Measurements from ENCODE around the gene CDK14. TPM values are rescaled to one million over a fixed set of nuclear protein-coding genes. Genes with fewer than 3 reads are reported as not detected.

The CDK14 gene
- total and polyA plus RNA-seq, 2 of the 8 experiments (the other 6 are each of a cell fraction or from before 2014, with no cell fraction given) = 5.5 to 47.3 TPM

- Histone ChIP-seq H4K20me1 (replicated peaks in 1 of 2; ENCODE audit: control insufficient read depth in 1 of 2, insufficient read depth in 2 of 2, low read length in 2 of 2) (no peaks in the 10 kb centered on the region), H3K23me2 (ENCODE audit: low read depth, low read length) (no peaks in the 10 kb centered on the region; the same call in 1 of the 2 replicates), H3K23ac (ENCODE audit: insufficient read length) (no peak overlapping the region), H2BK12ac (ENCODE audit: low read depth, low read length) (no peak overlapping the region), H2AK5ac (ENCODE audit: low read depth, low read length) (no peak overlapping the region), H2BK5ac (ENCODE audit: low read depth, low read length) (no peak overlapping the region), H3K4me2 (ENCODE audit: insufficient read depth in 1 of 2, low read depth in 2 of 2, low read length in 2 of 2) (no peak overlapping the region), H2BK120ac (replicated peaks; ENCODE audit: low read depth, low read length) (no peak overlapping the region), H3K36me3 (ENCODE audit: control insufficient read depth in 2 of 4, insufficient read depth in 4 of 4, low read length in 3 of 4) (peaks cover 0 to 2% (median 0%) of the 10 kb centered on the region in 4 experiments; a peak in 1 of 8 replicates), H2BK15ac (ENCODE audit: low read length) (no peak overlapping the region), H4K5ac (ENCODE audit: insufficient read length, low read depth, low read length) (no peak overlapping the region), H3K79me1 (ENCODE audit: low read depth, low read length) (no peaks in the 10 kb centered on the region; the same call in 1 of the 2 replicates), H3K79me2 (ENCODE audit: control insufficient read depth in 1 of 2, insufficient read depth in 2 of 2, low read length in 2 of 2) (no peaks in the 10 kb centered on the region), H3K18ac (ENCODE audit: extremely low read depth, low read length) (no peak overlapping the region), H3K27me3 (replicated peaks in 1 of 4; ENCODE audit: control insufficient read depth in 3 of 4, extremely low read depth in 1 of 4, insufficient read depth in 3 of 4, low read length in 3 of 4) (no peaks in the 10 kb centered on the region), H3K4ac (replicated peaks; ENCODE audit: insufficient read length, low read depth, low read length) (no peak overlapping the region), H2BK20ac (ENCODE audit: low read length) (no peak overlapping the region), H3K4me3 (ENCODE audit: extremely low read depth in 1 of 4, insufficient read depth in 2 of 4, low read depth in 3 of 4, low read length in 4 of 4) (no peak overlapping the region), H4K8ac (ENCODE audit: extremely low read depth, insufficient read depth, low read length) (no peak overlapping the region), H4K91ac (replicated peaks; ENCODE audit: insufficient read length, low read length) (no peak overlapping the region), H3K4me1 (replicated peaks in 1 of 4; ENCODE audit: control insufficient read depth in 3 of 4, insufficient read depth in 4 of 4, low read length in 3 of 4) (no peaks in the 10 kb centered on the region), H3K9me3 (ENCODE audit: insufficient read depth in 2 of 2, low read depth in 1 of 2, low read length in 1 of 2) (no peaks in the 10 kb centered on the region), H3K9ac (replicated peaks in 1 of 4; ENCODE audit: extremely low read depth in 1 of 4, low read depth in 3 of 4, low read length in 3 of 4) (no peak overlapping the region), H3K27ac (ENCODE audit: low read depth, low read length) (no peak overlapping the region), H3K56ac (replicated peaks; ENCODE audit: insufficient read length, low read depth, low read length) (no peak overlapping the region), H2AFZ (ENCODE audit: low read length) (no peak overlapping the region), H3K14ac (ENCODE audit: insufficient read length) (no peak overlapping the region)
- ChIA-PET CTCF (ENCODE audit: partially characterized antibody) (interaction anchor here (0.6 to 0.9 kb wide), 2 partner anchors 122 to 157 kb away, joined by 3 read pairs; no protein-coding TSS in a partner anchor), POLR2A (ENCODE audit: partially characterized antibody) (no interaction called here)
- TF ChIP-seq SUZ12 (IDR thresholded peaks at IDR 0.05; ENCODE audit: low read length) = no peak
- no peak for TF ChIP-seq BACH1 (IDR thresholded peaks at IDR 0.05; ENCODE audit: low read length)
- DNase-seq (ENCODE audit: low read depth in 1 of 2, low spot score in 2 of 2) (no peak), FAIRE-seq (no peak)
- WGBS, 2 experiments (ENCODE audit: extremely low coverage in 1 of 2, insufficient coverage in 1 of 2, insufficient read length in 1 of 2, insufficient replicate concordance in 2 of 2, low coverage in 1 of 2, low lambda C conversion rate in 2 of 2, missing lambda C conversion rate in 1 of 2) = 93% methylated on average over 4 of the region's 4 CpGs; no CpG with 5 or more reads in 1 of the 2 experiments
Measured at GRCh38 chr7:91151916-91152315, 555.8 kb downstream of the CDK14 start.
